Stimulated activated CD4-positive, alpha-beta T cell treated with anti-CD3 and anti-CD28 coated beads, TNF-alpha, amount 100 ng/mL, for 4 hours (primary cell): ENCODE measurements around the gene KIF12.
"Not testable (repeated sequence)": the region's sequence is repeated elsewhere in the genome, so short reads cannot be mapped to it uniquely, and the experiment has no call there.

Experiments
- DNase-seq, 3 experiments: peaks; one replicate each; pipeline ENCODE4 v3.0.0-alpha.2; 2020; ENCODE audit warnings: low read depth in 3 of 3

KIF12 gene

DNA sequence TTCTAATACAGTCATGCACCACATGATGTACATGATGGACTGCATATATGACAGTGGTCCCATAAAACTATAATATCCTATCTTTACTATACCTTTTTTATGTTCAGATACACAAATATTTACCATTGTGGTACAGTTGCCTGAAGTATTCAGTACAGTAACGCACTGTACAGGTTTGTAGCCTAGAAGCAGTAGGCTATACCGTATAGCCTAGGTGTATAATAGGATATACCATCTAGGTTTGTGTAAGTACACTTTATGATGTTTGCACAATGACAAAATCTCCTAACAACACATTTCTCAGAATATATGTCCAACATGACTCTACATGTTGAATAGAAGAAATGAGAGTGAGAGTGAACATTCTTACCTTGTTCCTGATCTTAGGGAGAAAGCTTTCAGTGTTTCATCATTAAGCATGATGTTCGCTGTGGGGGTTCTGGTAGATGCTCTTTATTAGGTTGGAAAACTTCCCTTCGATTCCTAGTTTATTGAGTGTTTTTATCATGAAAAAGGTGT, 52.8 kb downstream of the KIF12 start:
- no peak for DNase-seq

DNA sequence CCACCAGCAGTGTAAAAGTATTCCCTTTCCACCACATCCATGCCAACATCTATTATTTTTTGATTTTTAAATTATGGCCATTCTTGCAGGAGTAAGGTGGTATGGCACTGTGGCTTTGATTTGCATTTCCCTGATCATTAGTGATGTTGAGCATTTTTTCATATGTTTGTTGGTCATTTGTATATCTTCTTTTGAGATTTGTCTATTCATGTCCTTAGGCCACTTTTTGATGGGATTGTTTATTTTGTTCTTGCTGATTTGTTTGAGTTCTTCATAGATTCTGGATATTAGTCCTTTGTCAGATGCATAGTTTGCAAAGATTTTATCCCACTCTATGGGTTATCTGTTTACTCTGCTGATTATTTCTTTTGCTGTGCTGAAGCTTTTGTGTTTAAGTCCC, 55.4 kb downstream of the KIF12 start:
- not testable (repeated sequence) for DNase-seq
